ENCODE data around the gene DNAJC21.
"Not testable (repeated sequence)": the region's sequence is repeated elsewhere in the genome, so short reads cannot be mapped to it uniquely, and the experiment has no call there.

DNAJC21 gene

DNA sequence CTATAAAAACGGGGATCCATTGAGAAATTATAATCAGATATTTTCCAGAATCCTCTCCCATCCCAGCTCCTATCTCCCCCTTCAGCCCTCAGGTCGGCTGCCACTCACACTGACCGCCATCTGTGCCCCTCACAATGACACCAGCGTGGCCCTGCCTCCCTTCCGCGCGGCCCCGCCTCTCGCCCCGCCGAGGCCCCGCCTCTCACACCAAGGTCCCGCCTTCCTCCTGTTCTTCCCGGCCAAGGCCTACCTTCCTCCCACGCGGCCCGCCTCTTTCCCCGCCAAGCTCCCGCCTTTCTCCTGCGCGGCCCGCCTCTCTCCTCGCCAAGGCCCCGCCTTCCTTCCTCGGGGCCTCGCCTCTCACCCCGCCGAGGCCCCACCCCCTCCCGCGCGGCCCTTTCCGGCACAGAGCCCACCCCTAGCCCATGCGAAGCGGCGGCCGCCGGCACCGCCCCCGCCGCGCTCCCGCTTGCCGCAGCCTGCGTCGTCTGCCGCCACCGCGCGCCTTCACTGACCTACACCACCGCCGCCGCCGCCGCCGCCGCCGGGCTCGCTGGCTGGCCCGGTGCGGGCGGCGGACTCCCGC, at the start of gene DNAJC21:
Gene DNAJC21 (plus strand): TSS at position 426 of the 586 bp plus-strand sequence. CDS start 261 bp downstream, outside the sequence.
- peak; percentile 99 for DNase-seq

DNA sequence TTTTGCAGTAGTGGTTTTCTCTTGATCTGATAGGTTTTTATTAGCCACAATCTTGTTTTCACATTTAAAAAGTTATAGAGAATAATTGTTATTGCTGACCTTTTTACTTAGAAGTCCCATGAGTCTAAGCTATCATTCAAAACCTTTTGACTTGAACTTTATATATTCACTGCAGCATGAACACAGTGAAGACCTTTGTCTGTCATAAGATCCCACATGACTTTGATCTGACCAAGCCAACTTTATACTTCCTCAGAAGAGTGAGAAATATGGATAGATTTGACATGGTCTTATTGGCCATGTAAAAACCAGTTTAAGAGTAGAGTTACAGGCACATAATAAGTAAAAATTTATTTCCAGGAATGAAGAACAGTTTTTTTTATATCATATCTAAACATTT, 48.1 kb upstream of the DNAJC21 start:
- no peak for DNase-seq

DNA sequence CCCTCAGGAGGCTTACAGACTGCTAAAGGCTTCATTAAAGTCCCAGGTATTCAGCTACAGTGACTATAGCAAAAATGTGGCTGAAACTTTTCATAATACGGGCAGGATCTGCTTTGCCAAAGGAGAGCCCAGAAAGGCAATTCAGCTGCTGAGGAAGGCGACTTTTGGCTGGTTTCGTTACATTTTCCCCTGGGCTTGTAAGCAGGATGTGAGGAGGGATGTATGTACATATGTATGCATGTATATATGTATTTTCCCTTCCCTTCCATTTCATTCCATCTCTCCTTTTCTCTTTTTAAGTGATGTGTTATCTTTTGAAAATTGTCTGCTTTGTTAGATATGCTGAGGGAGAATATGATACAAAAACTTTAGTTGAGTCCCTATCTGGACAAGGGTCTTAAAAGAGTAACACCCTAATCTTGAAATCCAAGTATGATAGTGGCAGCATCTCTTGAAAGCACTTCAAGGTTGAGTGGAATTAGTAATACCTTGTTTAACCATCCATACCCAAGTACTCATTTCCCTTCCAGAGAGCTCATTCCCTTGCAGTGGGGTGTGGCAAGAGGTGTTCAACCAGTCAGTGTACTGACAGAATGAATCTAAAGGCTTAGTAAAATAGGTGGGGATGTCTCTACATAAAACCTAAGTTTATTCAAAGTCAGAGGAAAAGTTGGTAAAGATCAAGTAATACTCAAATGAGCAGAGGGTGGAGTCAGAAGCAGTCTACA, 42.8 kb upstream of the DNAJC21 start:
- DNase-seq, result no peak

DNA sequence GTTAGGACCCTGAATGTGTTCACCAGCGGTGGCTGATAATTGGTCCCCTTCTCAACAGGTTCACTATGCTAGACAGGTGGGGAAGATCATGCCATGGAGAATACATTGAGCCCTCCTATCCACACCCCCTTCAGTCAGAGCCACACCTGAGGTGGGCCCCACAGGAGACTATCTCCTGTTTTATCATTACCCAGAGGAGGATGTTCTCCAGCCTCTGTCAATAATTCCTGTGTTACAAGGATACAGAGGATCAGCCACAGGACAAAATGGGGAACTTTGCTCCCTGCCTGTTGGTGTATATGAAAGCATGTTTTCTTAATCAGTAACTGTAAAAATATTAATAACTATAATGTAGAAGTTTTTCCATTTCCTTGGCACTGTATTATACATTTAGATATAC, 40.0 kb upstream of the DNAJC21 start:
- DNase-seq, result no peak

DNA sequence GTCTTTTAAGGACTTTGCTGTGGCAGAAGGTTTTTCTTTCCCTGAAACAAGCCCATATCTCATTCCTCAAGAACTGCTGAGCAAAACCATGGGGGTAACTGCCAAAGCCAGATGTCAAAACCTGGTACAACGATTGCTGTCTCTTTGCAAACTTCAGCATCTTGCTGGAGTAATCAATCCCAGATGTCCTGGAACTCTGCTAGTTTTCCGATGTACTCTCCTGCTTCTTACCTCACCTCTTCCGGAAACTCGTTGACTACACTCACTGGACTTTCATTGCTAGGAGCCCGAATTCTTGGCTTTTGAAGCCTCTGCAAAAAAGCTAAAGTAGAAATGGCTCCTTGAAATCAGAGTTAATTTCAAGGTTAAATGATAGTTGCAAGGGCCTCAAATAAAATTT, 37.4 kb upstream of the DNAJC21 start:
- DNase-seq, result peak; percentile 73

DNA sequence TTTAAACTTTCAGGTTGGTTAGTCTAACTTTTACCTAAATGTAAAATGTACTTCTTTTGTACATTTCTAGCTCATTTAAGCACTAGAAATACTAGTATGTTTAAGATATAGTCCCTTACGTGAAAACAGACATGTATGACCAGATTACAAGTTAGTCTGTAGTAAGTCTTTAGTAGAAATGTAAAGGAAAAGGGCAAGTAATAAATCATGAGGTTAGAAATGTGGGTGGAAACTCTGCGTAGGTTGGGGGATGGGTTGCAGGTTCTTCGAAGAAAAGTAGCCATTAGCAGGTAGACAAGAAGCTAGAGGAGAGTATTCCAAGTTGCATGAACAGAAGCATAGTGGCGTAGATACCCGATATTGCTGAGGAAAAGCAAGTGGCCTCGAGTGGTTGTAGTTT, 36.9 kb upstream of the DNAJC21 start:
- DNase-seq, result no peak

DNA sequence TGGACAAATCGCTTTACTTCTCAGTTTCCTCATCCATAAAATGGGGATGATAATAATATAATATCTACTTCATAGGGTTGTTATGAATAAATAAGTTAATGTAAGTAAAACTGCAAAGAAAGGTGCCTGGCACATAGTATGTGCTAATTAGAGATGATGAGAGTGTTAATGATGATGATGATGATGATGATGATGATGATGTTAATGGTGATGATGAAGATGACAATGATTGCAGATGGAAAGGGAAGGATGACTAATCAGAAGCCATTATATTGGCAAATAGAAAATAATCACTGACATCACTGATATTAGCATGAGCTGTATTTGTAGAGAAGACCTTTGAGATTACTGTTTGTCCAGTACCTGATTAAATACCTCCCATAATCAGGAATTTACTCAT, 34.6 kb upstream of the DNAJC21 start:
- no peak for DNase-seq

DNA sequence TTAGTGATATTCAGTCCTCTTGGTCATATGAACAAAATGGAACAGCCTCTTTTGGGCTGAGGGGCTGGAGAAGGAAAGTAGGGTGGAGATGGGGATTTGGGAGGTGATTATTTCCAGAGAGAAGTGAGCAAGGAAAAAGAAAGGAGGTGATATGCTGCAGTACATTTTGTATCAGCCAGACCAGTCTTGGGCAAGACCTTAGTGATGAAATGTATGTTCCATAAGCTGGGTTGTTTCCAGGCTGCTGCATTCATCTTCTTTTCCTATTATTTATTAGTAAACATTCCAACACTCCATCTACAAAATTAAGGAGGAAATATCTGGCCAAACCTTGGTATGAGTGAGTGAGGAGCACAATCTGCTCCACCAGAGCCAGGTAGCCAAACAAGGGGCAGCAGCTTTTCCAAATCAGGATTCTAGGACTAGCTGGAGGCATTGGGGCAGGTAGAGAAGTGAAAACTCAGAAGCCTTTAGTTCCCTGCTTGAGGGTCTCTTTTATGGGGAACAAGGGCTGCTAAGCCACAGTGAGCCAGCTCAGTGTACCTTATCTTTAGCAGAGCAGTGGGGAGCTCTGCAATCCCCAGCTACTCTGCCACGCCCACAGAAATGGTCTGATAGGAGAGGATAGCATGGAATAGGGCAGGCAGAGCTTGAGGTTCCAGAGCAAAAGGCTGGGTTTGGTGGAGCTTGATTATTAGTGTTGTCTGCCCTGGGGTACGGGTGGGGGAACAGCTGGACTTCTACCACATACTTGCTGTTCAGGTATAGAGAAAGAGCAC, 33.5 kb upstream of the DNAJC21 start:
- no peak for DNase-seq

DNA sequence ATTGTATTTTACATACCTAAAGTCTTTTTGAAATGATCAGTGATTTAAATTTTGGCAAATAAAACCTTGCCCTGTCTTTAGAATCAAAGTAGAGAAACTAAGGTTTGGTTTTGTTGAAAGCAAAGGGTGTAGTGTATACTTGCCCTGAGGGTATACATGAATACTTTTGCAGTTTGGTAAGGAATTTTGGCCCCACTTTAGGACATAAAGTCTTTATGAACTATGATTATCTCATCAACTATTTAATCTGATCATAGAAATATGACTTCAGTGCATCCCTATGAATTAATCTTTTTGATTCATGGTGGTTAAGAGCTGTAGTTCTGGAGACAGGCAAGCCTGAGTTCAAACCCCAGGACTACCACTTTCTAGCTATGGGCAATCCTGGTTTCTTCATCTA, 31.7 kb upstream of the DNAJC21 start:
- DNase-seq, result no peak

DNA sequence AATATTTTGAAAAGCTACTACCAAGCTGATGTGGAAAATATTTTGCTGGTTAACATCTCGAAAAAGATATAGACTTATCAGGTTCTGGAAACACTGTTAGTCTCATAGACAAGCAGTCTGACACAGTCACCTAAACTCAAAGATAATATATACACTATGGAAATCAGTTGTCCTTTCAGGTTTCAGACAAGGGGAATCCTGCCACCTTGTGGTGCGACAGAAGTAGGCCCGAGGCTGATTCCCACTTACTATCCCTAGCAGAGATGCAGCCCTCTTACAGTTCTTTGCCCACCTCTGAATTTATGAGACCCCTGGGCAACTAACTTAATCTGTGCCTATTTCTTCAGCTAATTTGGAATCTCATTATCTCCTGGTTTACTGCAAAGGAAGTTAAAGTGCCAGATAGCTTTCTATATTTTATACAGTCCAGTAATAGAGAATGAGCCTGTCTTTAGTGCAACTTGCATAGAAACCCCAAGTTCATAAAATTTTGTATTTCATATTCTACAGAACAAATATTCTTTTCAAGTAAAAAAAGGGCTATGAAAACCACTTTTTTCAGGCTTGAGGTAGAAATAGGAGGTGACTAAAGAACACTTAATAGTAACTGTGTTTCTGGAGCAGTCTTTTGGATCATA, 31.0 kb upstream of the DNAJC21 start:
- peak; percentile 83 for DNase-seq

DNA sequence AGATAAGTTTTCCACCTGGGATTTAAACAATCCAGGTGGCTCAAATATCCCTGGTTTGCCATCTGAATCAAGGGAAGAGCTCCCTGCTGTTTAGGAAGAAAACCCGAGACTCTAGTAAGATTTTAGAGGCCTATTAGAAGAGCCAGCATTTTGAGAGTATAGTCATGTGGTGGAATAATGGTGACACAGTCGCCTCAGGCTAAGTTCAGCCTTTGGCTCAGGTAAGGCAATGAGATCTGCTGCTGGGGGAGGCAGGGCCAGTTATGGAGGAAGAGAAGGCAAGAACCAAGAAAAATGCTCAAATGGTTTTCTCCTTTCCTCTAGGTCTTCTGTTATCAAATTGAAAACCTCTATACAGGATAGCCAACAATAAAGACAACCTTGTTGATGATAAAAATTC, 30.3 kb upstream of the DNAJC21 start:
- no peak for DNase-seq

DNA sequence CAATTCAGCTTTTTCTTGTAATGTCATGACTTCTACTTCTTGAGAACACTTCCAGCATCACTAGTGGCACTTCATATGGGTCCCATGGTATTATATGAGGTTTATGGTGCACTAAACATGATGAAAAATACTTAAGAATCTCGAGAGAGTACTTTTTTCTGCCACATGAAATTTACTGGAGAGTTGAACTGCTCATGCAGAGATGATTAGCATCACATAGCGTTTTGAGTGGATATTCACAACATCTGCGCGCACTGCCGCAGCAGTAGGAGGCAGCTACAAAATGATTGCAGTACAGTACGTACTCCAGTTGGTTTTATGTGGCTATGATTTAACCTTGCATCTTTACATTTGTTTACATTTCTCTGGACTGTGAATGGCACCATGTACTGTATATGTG, 28.7 kb upstream of the DNAJC21 start:
- no peak for DNase-seq

DNA sequence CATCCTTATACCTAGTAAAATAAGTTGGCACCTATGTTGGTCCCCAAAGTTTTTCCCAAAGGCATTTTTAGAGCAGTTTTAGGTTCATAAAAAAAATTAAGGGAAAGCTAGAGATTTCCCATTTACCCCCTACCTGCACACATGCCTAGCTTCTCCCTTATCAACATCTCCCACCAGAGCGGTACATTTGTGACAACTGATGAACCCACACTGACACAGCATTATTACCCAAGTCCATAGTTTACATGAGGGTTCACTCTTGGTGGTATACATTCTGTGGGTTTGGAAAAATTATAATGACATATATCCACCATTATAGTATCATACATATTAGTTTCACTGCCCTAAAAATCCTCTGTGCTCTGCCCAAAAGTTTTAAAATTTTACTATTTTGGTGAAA, 26.1 kb upstream of the DNAJC21 start:
- no peak for DNase-seq

DNA sequence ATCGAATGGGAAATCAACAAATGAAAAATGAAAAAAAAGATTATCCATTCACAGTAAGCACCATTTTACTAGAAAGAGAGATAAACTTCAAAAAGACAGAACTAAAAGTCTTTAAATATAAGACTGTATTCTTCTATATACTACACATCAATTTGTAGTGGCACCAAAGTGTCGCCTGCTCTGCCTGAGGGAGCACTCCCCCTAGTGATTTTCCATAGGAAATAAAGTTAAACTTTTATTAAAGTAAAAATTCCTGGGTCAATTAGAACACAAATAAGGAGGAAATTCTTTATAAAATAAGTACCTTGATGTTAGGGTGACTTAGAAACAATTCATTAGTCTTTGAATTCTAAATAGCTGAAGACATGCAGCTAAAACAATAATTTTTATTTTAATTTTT, 23.8 kb upstream of the DNAJC21 start:
- no peak for DNase-seq

DNA sequence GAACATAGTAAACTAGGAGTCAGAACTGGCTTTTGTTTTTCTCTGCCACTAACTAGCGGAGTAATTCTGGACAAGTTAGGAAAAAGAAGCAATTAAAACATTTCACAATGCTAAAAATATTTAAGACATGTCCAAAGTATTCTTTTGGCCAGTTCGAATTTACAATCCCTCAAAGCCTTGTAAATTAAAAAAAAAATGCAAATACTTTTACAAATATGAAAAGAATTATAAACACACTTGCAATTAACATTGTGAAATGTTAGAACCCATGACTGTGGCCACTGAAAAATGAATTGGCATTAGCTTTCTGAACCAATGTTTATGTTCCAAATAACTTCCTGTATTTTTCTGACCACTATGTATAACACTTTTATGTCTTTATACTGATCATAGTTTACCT, 16.3 kb upstream of the DNAJC21 start:
- no peak for DNase-seq

DNA sequence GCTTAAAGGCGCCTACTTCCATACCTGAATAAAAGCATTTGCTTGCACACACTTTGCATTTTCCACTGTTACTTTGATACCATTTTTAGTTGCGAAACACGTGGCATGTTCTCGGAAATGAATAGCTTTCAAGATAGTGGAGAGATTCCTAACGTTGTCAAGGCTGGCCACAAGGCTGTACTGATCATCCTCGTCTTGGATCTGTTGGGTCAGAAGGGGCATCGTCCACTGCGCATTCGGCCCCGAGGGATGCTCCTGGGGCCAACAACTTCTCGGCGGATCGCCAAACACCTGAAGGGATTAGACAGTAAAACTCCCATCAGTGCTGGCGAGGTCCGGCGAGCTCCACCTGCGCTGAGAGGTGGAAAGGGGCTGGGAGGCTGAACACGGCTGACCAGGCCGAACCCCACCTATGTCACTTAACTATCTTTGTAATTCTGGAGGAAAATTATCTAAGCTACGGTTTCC, 14.7 kb upstream of the DNAJC21 start:
- DNase-seq, result no peak

DNA sequence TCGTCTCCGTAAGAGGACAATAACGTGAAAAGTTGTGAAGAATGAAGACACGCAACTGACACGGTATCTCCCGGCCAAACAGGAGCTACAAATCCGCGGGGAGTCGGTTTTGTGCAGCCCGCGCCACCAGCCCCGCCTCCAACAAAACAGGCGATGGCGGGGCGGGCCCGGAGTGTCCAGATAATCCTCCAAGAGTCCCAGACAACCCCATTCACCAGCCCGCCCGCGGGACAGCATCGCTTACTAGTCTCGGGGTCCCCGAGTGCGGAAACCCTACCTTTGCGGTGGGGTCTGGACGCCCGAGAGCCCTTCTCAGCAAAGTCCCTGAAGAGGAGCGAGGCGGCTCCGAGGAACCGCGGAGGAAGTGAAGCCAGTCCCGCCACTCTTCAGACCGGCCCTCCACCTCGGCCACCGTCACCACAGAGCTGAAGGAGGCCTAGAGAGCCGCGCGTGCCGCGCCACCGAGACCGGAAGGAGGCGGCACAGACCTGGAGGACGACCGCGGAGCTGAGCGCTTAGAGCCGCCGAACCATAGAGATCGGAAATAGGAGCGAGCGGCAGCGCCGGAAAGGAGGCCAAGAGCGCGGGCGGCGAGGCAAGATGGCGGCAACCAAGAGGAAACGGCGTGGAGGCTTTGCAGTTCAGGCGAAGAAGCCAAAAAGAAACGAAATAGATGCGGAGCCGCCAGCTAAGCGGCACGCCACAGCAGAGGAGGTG, 14.1 kb upstream of the DNAJC21 start, which contains the start of the genes BRIX1 and RAD1:
Gene BRIX1 (plus strand): TSS at position 573 of the 717 bp plus-strand sequence. CDS start 28 bp downstream, at position 601.
Gene RAD1 (minus strand): TSS at position 366 of the 717 bp plus-strand sequence. CDS start 612 bp downstream, outside the sequence.
- peak; percentile 97 for DNase-seq

DNA sequence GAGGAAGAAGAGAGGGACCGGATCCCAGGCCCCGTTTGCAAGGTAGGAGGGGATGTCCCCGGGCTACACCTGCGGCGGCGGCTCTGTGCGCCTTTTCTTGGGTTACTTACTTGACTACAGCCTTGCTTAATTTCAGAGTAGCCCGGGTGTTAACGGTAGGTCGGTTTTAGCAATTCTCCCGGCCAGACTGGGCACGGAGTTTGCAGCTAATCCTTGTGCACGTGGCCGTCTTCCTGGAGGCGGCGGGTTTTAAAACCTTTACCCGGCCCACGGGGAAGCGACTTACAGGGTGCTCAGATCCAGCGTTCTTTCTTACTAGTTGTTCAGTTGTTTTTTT, 13.5 kb upstream of the DNAJC21 start:
- no peak for DNase-seq

DNA sequence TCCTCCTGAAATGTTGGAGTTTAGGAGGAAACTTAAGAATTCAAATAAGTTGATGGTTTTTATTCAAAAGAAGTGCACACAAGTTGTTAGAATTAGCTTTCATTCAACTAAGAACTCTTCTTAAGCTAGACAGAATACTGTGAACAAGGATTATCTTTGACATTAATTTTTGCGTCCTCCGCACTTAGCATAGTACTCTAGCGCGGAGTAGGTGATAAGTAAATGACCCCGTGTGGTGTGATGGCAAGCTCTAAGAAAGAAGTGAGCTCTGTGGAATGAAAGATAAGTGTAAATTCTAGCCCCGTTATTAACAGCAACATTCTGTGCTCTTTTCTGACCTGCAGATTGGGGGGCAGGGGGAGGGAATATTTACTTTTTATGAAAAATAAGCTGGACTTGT, 12.8 kb upstream of the DNAJC21 start:
- no peak for DNase-seq

DNA sequence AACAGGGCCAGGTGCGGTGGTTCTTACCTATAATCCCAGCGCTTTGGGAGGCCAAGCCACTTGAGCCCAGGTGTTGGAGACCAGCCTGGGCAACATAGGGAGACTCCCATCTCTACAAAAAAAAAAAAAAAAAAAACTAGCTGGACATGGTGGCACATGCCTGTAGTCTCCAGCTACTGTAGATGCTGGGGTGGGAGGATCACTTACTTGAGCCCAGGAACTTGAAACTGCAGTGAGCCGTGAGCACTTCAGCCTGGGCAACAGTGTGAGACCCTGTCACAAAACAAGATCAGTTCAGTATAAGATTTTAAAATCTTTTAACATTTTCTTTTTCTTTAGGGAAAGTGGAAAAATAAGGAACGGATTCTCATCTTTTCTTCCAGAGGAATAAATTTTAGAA, 11.3 kb upstream of the DNAJC21 start:
- no peak for DNase-seq

DNA sequence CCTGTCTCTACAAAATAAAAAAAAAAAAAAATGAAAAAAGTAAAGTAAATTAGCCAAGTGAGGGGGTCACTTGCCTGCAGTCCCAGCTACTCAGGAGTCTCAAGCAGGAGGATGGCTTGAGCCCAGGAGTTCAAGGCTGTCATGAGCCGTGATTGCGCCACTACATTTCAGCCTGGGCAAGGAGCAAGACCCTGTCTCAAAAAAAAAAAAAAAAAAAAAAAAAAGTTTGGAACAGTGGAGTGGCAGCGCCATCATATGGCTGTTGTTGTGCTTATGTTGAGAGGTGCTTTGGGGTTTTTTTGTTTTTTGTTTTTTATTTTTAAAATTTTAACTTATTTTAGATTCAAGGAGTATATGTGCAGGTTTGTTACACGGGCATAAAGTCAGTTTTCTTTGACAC, 10.3 kb upstream of the DNAJC21 start:
- no peak for DNase-seq

DNA sequence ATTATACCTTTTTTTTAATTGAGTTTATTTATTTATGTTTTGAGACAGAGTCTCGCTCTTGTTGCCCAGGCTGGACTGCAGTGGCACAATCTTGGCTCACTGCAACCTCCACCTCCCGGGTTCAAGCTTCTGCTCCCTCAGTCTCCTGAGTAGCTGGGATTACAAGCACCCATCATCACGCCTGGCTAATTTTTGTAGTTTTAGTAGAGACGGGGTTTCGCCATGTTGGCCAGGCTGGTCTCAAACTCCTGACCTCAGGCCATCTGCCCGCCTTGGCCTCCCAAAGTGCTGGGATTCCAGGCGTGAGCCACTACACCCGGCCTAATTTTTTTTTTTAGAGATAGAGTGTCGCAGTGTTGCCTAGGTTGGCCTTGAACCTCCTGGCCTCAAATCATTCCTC, 6.1 kb upstream of the DNAJC21 start:
- DNase-seq, result not testable (repeated sequence)

All from right forelimb (tissue), 1 donor.